Stimulated activated CD4-positive, alpha-beta T cell treated with anti-CD3 and anti-CD28 coated beads, Interleukin-1b, Interleukin-23, amount 100 ng/mL, for 4 hours (primary cell): ENCODE results near the gene MTX1.
"Not testable (repeated sequence)": the region's sequence is repeated elsewhere in the genome, so short reads cannot be mapped to it uniquely, and the experiment has no call there.

Experiments
- DNase-seq, 2 donors: peaks; one replicate each; pipeline ENCODE4 v3.0.0-alpha.2; 2020; ENCODE audit warnings: low read depth in 2 of 2

MTX1 gene

GRCh38 chr1:155188268-155188667 lies 20.2 kb upstream of the MTX1 start:
- no peak for DNase-seq

- not testable (repeated sequence) for DNase-seq
Measured at GRCh38 chr1:155189926-155190325, 18.6 kb upstream of the MTX1 start.

GRCh38 chr1:155191904-155192303 lies 16.6 kb upstream of the MTX1 start:
- no peak for DNase-seq

GRCh38 chr1:155192346-155193274 lies 15.9 kb upstream of the MTX1 start:
- DNase-seq, result peak in 1 of 2 donors; percentile 28

- peak; percentile 56 to 71 for DNase-seq
Measured at GRCh38 chr1:155193275-155193990, 15.1 kb upstream of the MTX1 start.

- DNase-seq, result not testable (repeated sequence)
Measured at GRCh38 chr1:155193991-155194240, 14.6 kb upstream of the MTX1 start.

- no peak for DNase-seq
Measured at GRCh38 chr1:155195201-155196102, 13.0 kb upstream of the MTX1 start.

- DNase-seq, result no peak
Measured at GRCh38 chr1:155196103-155196892, 12.2 kb upstream of the MTX1 start.

- no peak for DNase-seq
Measured at GRCh38 chr1:155196893-155197638, 11.4 kb upstream of the MTX1 start.

GRCh38 chr1:155197901-155198546 lies 10.5 kb upstream of the MTX1 start:
- no peak for DNase-seq

- no peak for DNase-seq
Measured at GRCh38 chr1:155198547-155198906, 10.0 kb upstream of the MTX1 start.

GRCh38 chr1:155199792-155200191 lies 8.7 kb upstream of the MTX1 start:
- no peak for DNase-seq

GRCh38 chr1:155200920-155201319 lies 7.6 kb upstream of the MTX1 start:
- no peak for DNase-seq

- no peak for DNase-seq
Measured at GRCh38 chr1:155202198-155202597, 6.3 kb upstream of the MTX1 start.

GRCh38 chr1:155202731-155203515 lies 5.6 kb upstream of the MTX1 start:
- no peak for DNase-seq

GRCh38 chr1:155205035-155205434 lies 3.5 kb upstream of the MTX1 start:
- no peak for DNase-seq

GRCh38 chr1:155205969-155206593 lies 2.4 kb upstream of the MTX1 start:
- no peak for DNase-seq

GRCh38 chr1:155206891-155207805 lies 1.3 kb upstream of the MTX1 start:
- peak; percentile 88 to 90 for DNase-seq
